Colonic mucosa (tissue), 4 donors: ENCODE measurements around the gene ADAM10. TPM values are rescaled to one million over a fixed set of nuclear protein-coding genes. Genes with fewer than 3 reads are reported as not detected.

Experiments
- DNase-seq: peaks from one replicate; pipeline ENCODE4 v3.0.0-alpha.2; 2020
- H3K27ac ChIP-seq: fragments of 200-600 bp; one replicate; pipeline ENCODE4 v1.8.0; 2021
- H3K27me3 ChIP-seq: fragments of 200-600 bp; one replicate; pipeline ENCODE4 v1.8.0; 2021
- H3K36me3 ChIP-seq: fragments of 200-600 bp; one replicate; pipeline ENCODE4 v1.8.0; 2021
- H3K4me1 ChIP-seq: fragments of 200-600 bp; one replicate; pipeline ENCODE4 v1.8.0; 2021; ENCODE audit warnings: mild to moderate bottlenecking
- H3K4me3 ChIP-seq: fragments of 200-600 bp; one replicate; pipeline ENCODE4 v1.8.0; 2021
- H3K9ac ChIP-seq, 2 donors: one replicate each; pipeline ENCODE4 v1.7.0; 2013; ENCODE audit warnings: control low read depth in 2 of 2, low read depth in 2 of 2, low read length in 2 of 2
- H3K9me3 ChIP-seq: fragments of 200-600 bp; one replicate; pipeline ENCODE4 v1.8.0; 2021
- intact Hi-C: fragments of 100-400 bp; cut with DNase I; formaldehyde crosslinking; loops from one replicate; pipeline ENCODE4 v1.14.1; 2022
- total RNA-seq, 2 donors: library from RNA; stranded (reverse); fragmentation: NEBNext Ultra II Directional in 1 of 2; extraction: Animal tissue kit (Norgen Biotek cat#: 25700) in 1 of 2; gene quantifications; one replicate each; pipeline ENCODE4 v1.2.1, GENCODE V29; 2021
- TF ChIP-seq, protein P1 (sequence below): fragments of 200-600 bp; IDR thresholded peaks from one replicate; pipeline ENCODE4 v1.8.0; 2022; ENCODE audit warnings: antibody characterized with exemption, mild to moderate bottlenecking
- donor health status: healthy.
- donor health status: DM: no; HTN: no; CAD: no.
- donor health status: DM: no; HTN: no; CAD: no.

Gene ADAM10
- total RNA-seq, 2 donors from 2014 or later = 115 to 176 TPM

DNA sequence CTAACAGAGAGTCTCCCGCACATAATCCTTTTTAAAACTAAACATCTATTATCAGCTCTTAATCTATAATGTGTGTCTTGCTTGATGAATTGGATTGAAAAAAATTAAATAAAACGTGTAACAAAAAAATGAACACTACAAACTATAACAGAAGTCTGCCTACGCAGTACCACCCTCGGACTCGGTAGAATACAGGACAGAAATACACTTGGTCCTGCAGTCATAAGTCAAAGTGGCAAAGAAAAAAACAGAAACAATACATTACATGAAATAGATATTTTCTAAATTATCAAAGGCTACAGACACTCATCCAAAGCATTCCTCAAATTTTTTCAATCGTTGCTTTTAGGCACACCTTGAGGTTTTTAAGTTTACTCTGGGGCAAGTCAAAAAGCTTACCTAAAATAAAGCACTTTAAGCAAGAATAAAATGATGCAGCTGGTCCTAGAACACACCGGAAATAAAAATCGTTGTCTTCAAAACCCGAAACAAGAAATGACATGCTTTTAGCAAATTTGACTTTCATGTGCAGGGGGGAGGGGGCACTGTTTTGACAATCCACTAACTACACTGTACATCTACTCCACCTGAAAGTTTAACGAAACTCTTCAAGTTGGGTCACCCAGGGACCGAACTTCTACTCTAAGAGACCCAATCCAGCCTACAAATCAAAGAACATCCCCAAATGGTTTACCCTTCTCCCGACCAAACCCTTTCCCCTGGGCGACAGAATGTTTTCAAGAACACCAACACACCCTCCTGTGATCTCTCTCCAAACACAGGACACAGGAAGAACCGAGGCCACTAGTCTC, 1.3 kb downstream of the ADAM10 start:
- intact Hi-C loops = no loop called here
- Histone ChIP-seq H3K9ac (peak overlapping the region; percentile 87 to 96), H3K4me3 (peak overlapping the region; percentile 67), H3K36me3 (no peaks in the 10 kb centered on the region), H3K4me1 (no peaks in the 10 kb centered on the region), H3K27me3 (no peaks in the 10 kb centered on the region), H3K9me3 (no peaks in the 10 kb centered on the region), H3K27ac (peak overlapping the region; percentile 97)
- TF ChIP-seq, protein P1, sequence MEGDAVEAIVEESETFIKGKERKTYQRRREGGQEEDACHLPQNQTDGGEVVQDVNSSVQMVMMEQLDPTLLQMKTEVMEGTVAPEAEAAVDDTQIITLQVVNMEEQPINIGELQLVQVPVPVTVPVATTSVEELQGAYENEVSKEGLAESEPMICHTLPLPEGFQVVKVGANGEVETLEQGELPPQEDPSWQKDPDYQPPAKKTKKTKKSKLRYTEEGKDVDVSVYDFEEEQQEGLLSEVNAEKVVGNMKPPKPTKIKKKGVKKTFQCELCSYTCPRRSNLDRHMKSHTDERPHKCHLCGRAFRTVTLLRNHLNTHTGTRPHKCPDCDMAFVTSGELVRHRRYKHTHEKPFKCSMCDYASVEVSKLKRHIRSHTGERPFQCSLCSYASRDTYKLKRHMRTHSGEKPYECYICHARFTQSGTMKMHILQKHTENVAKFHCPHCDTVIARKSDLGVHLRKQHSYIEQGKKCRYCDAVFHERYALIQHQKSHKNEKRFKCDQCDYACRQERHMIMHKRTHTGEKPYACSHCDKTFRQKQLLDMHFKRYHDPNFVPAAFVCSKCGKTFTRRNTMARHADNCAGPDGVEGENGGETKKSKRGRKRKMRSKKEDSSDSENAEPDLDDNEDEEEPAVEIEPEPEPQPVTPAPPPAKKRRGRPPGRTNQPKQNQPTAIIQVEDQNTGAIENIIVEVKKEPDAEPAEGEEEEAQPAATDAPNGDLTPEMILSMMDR = no peak
- DNase-seq = peak; percentile 31

DNA sequence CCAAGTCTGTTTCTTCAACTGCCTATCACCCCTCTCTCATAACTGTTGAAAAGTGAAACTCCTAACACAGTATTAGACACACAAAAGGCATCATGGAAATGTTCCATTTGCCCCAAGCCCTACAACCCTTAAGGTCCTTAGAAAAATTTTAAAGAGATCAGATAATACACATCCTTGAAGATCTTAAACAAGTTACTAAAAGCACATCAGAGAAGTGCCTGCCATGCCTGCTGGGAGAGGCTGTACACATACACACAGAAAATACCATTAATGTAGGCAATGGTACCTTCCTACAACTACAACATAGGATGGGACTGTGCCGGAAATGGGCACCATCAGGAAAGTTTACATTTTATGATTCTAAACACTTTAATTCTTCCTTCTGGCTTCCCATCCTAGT, 3.3 kb downstream of the ADAM10 start:
- Histone ChIP-seq H3K36me3 (no peaks in the 10 kb centered on the region), H3K27ac (no peak overlapping the region), H3K4me3 (no peak overlapping the region), H3K27me3 (no peaks in the 10 kb centered on the region), H3K9ac (no peak overlapping the region), H3K4me1 (no peaks in the 10 kb centered on the region), H3K9me3 (no peaks in the 10 kb centered on the region)
- intact Hi-C loops = no loop called here
- DNase-seq = no peak
- TF ChIP-seq, protein P1 = no peak

DNA sequence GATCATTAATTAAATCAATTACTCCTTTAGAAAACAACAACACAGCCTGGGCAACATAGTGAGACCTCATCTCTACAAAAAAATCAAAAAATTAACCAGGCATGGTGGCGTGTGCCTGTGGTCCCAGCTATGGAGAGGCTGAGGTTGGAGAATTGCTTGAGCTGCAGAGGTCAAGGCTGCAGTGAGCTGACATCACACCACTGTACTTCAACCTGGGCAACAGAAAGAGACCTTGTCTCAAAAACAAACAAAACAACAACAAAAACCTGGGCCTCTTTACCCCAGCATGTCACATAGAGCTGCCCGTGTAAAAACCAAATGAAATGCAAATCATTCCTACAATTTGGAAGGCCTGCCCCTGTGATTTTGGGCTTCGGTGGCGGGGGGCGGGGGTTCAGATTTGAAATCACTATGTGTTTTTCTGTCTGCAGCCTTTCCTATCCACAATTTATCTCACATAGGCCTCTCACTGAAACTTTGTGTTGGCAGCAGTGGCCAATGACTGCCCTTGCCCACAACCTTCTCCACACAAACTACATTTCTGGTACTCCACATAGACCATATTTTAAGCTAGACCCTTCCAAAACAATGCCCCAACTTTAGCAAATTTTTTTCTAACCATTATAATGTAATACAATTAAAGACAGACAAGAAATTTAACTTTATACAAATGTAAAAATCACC, 6.5 kb downstream of the ADAM10 start:
- TF ChIP-seq, protein P1 = no peak
- no peak for DNase-seq
- Histone ChIP-seq H3K4me3 (no peak overlapping the region), H3K4me1 (no peaks in the 10 kb centered on the region), H3K9me3 (no peaks in the 10 kb centered on the region), H3K36me3 (no peaks in the 10 kb centered on the region), H3K9ac (no peak overlapping the region), H3K27ac (no peak overlapping the region), H3K27me3 (no peaks in the 10 kb centered on the region)
- intact Hi-C loops = no loop called here

DNA sequence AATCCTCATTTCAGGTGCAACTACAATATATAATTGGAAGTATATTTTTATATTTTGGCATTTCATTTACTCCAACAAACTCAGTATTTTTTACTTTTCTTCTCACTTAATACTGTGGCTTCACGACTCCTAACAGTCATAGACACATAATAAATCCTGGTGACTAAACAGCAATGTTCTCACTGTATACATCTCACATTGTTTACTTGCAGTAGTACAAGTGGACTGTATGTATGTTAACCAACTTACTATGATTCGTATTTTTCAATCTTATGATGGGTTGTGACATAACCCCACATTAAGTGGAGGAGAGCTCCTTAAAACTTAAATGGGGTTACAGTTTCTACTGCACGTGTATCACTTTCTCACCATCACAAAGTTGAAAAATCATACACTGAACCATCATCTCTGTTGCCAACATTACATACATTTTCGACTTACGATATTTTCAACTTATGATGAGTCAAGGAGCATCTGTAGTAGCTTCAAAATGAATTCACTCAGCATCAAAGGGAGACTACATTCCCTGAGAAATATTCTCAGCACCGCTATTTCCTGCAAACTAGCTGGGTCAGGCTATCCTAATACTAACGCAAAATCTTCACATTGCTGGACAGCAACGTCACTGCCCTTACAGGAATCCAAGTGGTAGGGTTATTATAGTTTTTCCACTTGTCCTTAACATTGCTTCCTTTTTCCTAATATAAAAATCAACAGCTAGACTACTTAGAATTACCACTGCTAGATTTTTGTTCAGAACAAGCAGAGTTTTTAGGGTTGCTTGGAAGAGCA, 7.3 kb downstream of the ADAM10 start:
- no peak overlapping the region for H3K4me3 ChIP-seq
- no peaks in the 10 kb centered on the region for H3K9me3 ChIP-seq
- H3K27me3 ChIP-seq = no peaks in the 10 kb centered on the region
- DNase-seq = no peak
- H3K36me3 ChIP-seq = no peaks in the 10 kb centered on the region
- no peak overlapping the region for H3K27ac ChIP-seq
- H3K4me1 ChIP-seq = no peaks in the 10 kb centered on the region
- no peak overlapping the region for H3K9ac ChIP-seq
- intact Hi-C loops = no loop called here
- TF ChIP-seq, protein P1 = no peak

DNA sequence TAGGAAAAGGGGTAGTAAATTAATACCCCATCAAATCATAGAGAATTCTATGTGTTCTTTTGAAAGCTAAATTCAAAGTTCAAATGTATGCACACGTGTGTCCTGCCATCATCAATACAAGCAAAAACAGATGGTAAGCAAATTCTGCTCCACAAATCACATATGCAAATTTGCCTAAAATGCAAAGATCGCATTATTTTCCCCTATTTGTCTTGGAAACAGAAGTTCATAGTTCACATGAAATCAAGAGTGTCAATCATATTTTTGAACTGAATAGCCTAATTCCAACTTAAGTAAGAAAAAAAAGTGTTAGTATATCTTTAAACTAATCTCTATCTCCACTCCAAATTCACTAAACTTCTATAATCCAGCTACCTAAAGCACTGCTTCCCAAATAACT, 8.5 kb downstream of the ADAM10 start:
- DNase-seq = no peak
- no peaks in the 10 kb centered on the region for H3K9me3 ChIP-seq
- H3K27me3 ChIP-seq = no peaks in the 10 kb centered on the region
- no peaks in the 10 kb centered on the region for H3K4me1 ChIP-seq
- no peak overlapping the region for H3K27ac ChIP-seq
- TF ChIP-seq, protein P1 = no peak
- no peaks in the 10 kb centered on the region for H3K36me3 ChIP-seq
- no peak overlapping the region for H3K4me3 ChIP-seq
- H3K9ac ChIP-seq = no peak overlapping the region
- intact Hi-C loops = no loop called here
